22Rv1 (cell line): ENCODE results near the gene WDR27.

ENCODE experiments used
- H3K27ac ChIP-seq: fragments of 450-650 bp; 2 replicates; pipeline ENCODE4 v1.5.1; 2017
- ZFX ChIP-seq: fragments of 450-650 bp; IDR thresholded peaks from 2 replicates; pipeline ENCODE4 v1.6.1; 2017; ENCODE audit warnings: antibody characterized with exemption, borderline replicate concordance
- TF ChIP-seq, protein P1 (sequence below): fragments of 450-650 bp; IDR thresholded peaks from 2 replicates; pipeline ENCODE4 v1.5.1; 2017; ENCODE audit warnings: mild to moderate bottlenecking

Gene WDR27

DNA sequence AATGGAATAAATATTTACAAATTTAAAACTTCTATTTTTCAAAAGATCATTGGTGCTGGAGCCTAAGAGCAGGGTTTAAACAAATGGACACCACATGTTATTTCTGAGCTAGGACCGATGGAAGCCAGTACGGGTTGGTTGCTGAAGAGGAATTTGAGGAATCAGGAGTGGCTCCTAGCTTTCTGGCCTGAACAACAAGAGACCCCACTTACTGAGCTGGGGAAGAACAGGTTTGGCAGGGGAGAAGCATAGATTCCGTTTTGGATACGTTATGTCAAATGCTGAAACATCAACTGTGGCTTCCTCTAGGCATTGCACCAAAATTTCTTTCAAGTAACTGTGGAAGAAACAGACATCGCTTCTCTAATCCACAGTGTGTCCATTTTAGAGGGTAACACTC is 6.7 kb downstream of the WDR27 start:
- no peak for TF ChIP-seq ZFX
- no peak overlapping the region for H3K27ac ChIP-seq

DNA sequence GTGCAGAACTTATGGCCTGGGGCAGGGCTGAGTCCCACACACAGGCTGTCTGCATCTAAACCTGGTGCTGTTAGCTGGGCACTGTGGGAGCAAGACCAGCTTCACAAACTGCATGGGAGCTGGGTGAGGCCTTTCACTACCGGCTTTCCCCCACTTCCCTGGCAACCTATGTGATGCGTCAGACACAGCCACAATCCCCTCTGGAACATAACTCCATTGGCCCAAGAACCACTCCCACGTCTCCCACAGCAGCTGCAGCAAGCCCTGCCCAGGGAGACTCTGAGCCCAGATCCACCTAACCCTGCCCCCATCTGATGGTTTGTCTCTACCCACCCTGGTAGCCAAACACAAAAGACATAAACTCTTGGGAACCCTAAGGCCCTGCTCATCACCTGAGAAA is 9.3 kb downstream of the WDR27 start:
- no peak for TF ChIP-seq ZFX
- TF ChIP-seq, protein P1, sequence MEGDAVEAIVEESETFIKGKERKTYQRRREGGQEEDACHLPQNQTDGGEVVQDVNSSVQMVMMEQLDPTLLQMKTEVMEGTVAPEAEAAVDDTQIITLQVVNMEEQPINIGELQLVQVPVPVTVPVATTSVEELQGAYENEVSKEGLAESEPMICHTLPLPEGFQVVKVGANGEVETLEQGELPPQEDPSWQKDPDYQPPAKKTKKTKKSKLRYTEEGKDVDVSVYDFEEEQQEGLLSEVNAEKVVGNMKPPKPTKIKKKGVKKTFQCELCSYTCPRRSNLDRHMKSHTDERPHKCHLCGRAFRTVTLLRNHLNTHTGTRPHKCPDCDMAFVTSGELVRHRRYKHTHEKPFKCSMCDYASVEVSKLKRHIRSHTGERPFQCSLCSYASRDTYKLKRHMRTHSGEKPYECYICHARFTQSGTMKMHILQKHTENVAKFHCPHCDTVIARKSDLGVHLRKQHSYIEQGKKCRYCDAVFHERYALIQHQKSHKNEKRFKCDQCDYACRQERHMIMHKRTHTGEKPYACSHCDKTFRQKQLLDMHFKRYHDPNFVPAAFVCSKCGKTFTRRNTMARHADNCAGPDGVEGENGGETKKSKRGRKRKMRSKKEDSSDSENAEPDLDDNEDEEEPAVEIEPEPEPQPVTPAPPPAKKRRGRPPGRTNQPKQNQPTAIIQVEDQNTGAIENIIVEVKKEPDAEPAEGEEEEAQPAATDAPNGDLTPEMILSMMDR = no peak
- no peak overlapping the region for H3K27ac ChIP-seq

DNA sequence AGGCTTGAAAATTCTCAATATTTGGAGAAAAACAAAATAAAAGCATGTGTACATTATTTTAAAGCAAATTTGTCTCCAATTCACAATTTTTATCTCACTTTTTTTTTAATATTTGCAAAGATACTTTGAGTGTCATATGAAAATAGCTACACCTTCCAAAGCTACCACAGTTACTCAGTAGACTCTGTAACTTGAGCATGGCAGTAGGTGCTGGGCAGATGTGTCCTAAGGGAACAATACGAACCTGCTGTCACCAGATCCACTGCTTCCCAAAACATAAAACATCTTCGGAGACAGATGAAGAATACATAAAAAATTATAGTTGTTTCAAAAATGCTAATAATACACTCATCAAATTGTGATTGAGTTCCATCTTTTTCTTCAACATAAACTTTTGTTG is 10.6 kb downstream of the WDR27 start:
- no peak overlapping the region for H3K27ac ChIP-seq
- TF ChIP-seq, protein P1 = no peak
- TF ChIP-seq ZFX = no peak

DNA sequence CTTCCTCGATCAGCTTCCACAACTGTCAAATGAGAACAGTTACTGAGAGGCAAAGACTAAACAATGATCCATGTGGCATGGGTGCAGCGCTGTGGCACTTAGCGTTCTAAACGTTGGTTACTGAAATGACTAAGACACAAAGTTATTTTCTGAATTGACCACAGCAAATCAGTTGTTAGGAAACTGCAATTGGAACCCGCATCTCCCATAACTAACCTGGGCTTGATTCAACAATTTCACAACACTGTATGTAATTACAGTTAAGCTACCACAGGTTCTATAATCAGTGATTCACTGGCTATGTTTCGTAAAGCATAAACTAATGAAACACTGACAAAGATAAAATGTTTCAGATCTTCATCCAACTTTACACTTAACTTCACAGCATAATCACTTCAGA is 12.5 kb downstream of the WDR27 start:
- H3K27ac ChIP-seq = no peak overlapping the region
- TF ChIP-seq ZFX = no peak
- TF ChIP-seq, protein P1 = no peak

DNA sequence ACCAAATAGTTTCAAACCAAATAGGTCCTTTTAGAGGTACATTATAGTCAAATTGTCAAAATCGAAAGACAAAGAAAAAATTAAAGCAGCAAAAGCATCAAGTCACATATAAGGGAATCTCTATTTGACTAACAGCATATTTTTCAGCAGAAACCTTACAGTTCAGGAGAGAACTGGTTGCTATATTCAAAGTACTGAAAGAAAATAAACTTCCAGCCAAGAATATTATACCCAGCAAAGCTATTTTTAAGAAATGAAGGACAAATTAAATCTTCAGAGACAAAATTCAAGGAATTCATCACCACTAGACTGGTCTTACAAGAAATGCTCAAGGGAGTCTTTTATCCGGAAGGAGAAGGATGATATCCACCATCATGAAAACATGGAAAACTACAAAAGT is 16.0 kb downstream of the WDR27 start:
- TF ChIP-seq, protein P1 = no peak
- TF ChIP-seq ZFX = no peak
- H3K27ac ChIP-seq = no peak overlapping the region

DNA sequence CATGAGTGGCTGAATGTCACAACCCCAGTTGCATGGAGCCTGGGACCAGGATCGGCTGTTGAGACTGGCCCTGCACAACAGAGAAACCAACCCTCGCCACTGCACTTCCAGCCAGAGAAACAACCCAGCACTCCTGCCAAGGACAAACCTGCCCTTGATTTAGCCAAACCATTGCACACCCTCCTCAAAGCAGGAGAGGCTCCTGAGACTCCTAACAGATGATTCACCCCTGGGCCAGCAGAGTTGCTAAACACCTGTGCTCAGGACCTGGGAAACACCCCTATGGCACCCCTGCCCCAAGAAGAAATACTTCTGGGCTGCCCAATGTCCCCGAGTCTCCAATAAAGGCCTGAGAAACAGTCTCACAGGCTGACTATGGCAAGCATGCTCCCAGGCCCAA is 17.8 kb downstream of the WDR27 start:
- TF ChIP-seq, protein P1 = no peak
- no peak for TF ChIP-seq ZFX
- no peak overlapping the region for H3K27ac ChIP-seq

DNA sequence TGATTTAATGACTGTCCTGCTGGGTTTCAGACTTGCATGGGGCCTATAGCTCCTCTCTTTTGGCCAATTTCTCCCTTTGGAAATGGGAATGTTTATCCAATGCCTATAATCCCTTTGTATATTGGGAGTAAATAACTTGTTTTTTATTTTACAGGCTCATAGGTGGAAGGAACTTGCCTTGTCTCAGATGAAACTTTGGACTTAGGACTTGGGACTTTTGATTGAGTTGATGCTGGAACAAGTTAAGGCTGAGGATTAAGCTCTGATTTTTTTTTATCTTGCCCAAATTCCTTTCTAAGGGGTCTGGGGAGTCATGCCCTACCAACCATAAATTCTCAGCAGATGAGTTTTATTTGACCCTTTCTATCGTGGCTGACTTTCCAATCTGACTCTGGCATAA is 23.5 kb downstream of the WDR27 start:
- H3K27ac ChIP-seq = no peak overlapping the region
- TF ChIP-seq, protein P1 = no peak
- no peak for TF ChIP-seq ZFX

DNA sequence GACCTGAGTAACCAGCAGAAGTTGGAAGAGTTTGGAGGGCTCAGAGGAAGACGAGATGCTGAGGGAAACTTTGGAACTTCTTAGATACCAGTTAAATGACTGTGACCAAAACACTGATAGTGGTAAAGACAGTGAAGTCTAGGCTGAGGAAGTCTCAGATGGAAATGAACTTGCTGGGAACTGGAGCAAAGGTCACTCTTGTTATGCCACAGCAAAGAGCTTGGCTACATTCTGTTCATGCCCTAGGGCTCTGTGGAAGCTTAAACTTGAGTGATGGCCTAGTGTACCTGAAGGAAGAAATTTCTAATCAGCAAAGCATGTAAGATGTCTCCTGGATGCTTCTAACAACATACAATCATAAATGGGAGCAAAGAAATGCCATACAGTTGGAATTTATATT is 24.7 kb downstream of the WDR27 start:
- no peak overlapping the region for H3K27ac ChIP-seq
- TF ChIP-seq, protein P1 = no peak
- no peak for TF ChIP-seq ZFX
